Stimulated activated CD8-positive, alpha-beta memory T cell treated with anti-CD3 and anti-CD28 coated beads, Interleukin-15, amount 100 ng/mL, for 24 hours (primary cell): ENCODE measurements around the gene CCP110.

Experiments
- DNase-seq: peaks from one replicate; pipeline ENCODE4 v3.0.0-alpha.2; 2020; ENCODE audit warnings: low read depth

Gene CCP110, protein sequence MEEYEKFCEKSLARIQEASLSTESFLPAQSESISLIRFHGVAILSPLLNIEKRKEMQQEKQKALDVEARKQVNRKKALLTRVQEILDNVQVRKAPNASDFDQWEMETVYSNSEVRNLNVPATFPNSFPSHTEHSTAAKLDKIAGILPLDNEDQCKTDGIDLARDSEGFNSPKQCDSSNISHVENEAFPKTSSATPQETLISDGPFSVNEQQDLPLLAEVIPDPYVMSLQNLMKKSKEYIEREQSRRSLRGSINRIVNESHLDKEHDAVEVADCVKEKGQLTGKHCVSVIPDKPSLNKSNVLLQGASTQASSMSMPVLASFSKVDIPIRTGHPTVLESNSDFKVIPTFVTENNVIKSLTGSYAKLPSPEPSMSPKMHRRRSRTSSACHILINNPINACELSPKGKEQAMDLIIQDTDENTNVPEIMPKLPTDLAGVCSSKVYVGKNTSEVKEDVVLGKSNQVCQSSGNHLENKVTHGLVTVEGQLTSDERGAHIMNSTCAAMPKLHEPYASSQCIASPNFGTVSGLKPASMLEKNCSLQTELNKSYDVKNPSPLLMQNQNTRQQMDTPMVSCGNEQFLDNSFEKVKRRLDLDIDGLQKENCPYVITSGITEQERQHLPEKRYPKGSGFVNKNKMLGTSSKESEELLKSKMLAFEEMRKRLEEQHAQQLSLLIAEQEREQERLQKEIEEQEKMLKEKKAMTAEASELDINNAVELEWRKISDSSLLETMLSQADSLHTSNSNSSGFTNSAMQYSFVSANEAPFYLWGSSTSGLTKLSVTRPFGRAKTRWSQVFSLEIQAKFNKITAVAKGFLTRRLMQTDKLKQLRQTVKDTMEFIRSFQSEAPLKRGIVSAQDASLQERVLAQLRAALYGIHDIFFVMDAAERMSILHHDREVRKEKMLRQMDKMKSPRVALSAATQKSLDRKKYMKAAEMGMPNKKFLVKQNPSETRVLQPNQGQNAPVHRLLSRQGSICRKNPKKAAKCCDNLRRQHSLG

DNA sequence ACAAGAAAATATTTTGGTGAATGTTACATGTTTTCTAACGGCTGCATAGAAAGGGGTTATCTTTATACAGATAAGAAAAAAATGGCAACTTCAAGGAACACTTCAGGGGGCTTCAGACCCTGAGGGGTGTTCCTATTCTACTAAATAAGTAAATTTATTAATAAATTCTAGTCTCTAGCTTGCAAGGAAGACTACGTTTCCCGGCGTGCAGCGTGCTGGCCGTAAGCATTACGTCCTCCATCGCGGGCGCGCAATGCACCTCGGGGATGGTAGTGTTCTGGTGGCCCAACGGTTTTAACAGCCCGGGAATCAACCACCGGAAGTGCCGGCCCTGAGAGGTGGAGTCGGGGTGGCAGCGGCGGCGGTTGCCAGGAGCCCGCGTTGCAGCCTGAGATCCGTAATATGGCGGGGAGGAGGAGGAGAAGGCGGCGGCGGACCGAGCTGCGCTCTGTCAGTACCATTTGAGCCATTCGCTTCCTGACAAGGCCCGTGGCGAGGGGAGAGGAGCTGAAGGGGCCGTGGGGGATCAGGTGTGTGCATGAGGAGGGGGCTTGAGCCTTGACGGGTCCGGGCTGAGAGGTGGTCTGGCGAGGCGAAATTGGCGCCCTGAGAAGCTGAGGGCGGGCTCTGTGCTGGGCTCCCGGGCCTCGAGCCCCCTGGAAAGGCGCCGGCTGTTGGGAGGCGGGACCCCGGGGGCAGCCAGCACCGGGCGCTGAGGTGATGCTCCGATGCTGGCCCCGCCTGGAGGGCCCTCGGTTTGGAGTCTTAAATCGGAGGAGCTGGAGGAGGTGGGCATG lies at the start of gene CCP110:
CCP110 (plus strand) TSS at position 384 of the 797 bp plus-strand sequence. CDS start 3,940 bp downstream, outside the sequence.
- DNase-seq, result peak; percentile 78

DNA sequence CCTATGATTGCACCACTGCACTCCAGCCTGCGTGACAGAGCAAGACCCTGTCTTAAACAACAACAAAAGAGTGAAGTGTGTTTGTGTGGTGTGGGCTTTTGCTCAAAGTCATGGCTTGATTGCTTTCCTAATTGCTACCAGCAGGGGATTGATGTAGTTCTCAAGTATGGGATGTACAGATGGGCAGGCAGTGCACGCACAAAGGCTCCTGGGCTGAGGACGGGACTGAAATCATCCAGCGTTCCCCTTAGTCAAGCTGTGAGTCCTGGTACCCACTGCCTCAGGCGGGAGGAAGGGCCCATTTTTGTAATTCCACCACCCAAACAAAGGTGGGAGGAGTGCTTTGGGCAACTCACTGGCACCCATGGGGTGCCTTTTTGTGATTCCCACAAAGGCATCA lies 49.1 kb upstream of the CCP110 start:
- DNase-seq, result no peak

DNA sequence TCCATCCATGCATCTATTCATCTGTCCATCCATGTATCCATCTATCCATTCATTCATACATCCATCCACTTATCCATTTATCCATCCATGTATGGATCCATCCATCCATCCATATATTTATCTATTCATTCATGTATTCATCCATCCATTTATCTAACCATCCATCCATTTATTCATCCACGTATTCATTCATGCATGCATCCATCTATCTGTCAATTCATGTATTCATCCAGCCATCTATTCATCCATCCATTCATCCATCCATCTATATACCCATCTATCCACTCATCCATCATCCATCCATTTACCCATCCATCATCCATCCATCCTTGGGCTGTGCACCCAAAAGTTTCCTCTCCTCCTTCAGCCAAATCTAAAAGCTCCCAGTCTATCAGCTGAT lies 45.2 kb upstream of the CCP110 start:
- DNase-seq, result no peak

DNA sequence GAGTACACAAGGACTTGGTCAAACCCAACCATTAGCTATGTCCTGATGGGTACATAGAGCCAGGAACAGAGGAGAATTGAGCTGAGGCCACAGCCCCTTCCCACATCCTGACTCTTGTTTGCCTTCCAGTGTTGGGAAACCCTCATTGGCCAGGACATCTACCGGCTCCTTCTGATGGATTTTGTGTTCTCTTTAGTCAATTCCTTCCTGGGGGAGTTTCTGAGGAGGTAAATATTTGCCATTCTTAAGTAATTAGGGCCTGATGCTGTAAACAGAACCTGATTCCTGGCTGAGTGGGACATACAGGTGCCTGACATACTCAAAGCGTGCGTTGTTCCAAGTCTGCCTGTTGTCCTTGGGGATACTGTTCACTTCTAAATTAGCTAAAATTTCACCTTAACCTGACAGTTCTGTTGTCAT lies 44.4 kb upstream of the CCP110 start:
- no peak for DNase-seq

DNA sequence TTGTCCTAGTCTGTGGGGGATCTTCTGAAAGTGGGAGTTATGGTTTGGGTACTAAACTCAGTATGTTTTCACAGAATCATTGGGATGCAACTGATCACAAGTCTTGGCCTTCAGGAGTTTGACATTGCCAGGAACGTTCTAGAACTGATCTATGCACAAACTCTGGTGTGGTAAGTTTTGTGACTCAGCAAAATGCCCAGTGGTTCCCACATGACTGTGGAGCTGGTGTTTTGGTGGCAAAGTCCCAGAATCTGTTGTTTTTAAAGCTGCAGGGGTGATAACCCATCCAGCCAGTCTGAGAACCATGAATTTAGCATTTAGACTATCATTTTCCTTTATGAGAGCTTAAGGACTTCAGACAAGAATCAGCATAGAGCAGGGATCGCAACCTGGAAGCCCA lies 42.4 kb upstream of the CCP110 start:
- DNase-seq, result no peak

DNA sequence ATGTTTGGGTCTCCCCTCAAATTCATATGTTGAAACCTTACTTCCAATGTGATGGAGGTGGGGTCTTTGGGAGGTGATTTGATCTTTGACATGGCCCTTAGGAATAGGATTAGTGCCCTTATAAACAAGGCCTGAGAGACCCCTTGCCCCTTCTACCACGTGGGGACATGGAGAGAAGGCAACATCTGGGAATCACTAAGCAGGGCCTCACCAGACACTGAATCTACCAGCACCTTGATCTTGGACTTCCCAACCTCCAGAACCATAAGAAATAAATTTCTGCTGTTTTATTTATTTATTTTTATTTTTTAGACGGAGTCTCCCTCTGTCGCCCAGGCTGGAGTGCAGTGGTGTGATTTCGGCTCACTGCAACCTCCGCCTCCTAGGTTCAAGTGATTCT lies 42.0 kb upstream of the CCP110 start:
- no peak for DNase-seq

DNA sequence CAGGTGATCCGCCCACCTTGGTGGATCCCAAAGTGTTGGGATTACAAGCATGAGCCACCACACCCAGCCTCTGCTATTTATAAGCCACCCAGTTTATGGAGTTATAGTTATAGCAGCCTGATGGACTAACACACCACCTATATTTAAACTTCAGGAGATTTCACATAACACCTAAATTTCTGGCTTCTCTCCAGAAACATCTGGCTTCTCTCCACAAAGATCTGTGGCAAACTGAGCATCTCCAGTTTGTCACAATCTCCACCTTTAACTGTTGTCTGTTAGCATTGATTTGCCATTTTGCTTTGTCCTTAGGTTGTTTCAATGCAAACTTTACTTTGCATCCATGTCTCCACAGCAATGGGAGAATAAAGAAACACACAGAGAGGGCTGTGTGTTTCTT lies 41.5 kb upstream of the CCP110 start:
- DNase-seq, result no peak

DNA sequence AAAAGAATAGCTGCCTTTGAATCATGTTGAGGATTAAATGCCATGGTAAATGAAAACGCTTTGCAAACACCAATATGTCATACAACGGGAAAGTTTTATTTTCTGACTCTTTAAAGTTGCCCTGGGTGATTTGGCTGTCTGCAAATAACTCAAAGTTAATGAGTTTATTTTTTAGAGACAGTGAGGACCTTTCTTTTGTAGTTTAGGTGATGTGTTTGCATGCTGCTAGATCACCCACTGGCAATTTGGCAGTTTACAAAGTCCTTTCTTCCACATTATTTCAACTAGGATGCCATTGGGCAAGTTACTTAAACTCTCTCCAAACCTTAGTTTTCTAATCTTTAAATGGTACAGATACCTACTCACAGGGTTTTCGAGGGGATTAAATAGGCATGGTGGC lies 39.6 kb upstream of the CCP110 start:
- DNase-seq, result no peak

DNA sequence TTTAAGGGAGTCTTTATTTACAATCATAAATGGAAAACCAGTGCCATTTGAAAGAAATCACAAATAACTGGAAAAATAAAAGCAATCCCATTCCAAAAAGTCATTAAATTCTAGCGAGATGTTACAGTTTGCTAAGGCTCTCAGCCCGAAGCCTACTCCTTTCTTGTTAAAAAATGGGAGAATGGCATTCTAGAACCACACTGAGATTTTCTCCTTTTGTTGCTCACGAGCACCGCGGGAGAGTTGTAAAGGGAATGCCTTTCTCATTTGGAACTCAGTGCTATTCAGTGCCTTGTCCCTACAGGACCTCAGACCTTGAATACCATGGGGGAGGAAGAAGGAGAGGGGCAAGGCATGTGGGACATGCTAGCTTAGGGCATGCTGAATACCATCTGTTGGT lies 38.1 kb upstream of the CCP110 start:
- no peak for DNase-seq

DNA sequence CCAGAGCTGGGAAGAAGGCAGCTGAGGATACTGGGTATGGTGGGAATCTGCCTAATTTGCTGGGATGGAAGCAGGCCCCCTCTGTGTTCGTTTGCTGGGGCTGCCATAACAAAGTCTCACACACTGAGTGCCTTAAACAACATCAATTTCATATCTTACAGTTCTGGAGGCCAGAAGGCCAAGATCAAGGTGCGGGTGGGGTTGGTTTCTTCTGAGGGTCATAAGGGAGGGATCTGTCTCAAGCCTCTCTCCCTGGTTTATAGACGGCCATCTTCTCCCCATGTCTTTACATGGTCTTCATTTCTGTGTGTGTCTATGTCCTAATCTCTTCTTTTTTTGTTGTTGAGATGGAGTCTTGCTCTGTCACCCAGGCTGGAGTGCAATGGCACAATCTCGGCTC lies 37.7 kb upstream of the CCP110 start:
- DNase-seq, result no peak

DNA sequence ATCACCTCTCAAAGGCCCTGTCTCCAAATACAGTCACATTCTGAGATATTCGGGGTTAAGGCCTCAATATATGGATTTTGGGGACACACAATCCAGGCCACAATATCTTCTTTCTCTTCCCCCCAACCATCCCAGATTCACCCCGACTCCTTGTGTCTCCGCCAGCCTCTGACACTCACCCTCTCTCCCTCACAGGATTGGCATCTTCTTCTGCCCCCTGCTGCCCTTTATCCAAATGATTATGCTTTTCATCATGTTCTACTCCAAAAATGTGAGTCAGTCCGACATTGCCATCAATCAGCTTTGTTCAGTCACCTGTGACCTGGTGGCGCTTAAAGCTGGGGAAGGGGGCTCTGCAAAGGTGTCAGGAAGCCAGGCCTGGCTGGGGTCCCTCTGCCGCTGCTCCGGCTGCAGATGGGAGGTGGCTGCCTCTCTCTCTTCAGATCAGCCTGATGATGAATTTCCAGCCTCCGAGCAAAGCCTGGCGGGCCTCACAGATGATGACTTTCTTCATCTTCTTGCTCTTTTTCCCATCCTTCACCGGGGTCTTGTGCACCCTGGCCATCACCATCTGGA lies 36.9 kb upstream of the CCP110 start:
- no peak for DNase-seq

DNA sequence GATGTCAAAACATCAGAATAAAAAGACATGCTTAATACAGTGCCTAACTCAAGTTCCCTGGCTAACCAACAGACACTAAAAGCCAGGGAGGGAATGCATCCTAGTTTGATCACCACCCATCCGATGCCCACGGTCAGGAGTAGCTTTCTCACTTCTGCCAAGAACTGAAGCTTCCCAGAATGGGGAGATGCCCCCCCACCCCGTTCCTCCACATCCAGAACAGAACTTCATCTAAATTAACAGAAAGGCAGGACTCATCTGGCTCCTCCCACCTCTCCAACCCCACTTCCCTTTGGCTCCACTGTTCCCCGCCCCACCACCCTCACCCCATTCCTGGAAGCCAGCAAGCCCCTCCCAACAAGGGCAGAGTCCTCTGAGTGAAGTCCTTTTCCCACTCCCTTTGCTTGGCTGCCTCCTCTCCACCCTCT lies 35.5 kb upstream of the CCP110 start:
- no peak for DNase-seq

DNA sequence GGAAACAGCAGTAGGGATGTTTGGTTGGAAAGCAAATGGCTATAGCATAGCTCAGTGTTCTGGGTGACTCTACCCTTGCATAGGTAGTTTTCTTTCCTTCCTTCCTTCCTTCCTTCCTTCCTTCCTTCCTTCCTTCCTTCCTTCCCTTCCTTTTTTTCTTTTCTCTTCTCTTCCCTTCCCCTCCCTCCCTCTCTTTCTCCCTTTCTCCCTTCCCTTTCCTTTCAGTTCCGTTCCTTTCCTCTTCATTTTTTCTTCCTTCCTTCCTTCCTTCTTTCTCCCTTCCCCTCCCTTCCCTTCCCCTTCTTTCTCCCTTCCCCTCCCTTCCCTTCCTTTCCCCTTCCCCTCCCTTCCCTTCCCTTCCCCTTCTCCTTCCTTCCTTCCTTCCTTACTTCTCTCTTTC lies 33.1 kb upstream of the CCP110 start:
- DNase-seq, result no peak

DNA sequence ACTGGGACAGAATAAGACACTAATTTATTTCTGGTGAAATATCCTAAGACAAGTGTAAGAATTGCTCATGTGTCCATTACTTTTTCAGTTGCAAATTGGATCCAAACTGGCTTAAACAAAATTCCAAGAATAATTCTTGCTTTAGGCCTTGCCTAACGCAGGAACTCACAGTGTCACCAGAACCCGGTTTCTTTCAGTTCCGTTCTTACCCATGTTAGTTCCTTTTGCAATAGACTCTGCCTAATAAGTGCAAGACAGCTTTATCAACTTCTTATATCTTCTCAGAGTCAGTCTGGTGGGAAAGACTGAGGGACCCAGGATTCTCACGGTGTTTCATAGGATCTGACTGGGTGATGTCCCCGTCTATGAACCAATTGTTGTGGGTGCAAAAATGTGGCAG lies 26.6 kb upstream of the CCP110 start:
- DNase-seq, result no peak

DNA sequence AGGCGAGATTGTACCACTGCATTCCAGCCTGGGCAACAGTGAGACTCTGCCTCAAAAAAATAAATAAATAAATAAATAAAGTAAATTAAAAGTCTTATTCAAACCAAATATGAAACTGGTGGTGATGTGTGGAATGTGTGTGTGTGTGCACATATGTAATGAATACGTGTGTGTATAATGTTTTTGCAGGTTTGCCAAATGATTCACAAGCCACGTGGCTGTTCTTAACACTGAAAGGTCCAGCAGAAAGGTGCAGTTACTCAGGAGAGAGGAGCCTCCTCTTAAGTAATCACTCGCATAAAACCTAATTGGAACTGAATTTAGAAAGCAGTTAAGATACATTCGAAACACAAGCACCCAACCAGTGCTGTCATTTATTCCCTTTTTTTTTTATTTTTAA lies 24.7 kb upstream of the CCP110 start:
- DNase-seq, result no peak

DNA sequence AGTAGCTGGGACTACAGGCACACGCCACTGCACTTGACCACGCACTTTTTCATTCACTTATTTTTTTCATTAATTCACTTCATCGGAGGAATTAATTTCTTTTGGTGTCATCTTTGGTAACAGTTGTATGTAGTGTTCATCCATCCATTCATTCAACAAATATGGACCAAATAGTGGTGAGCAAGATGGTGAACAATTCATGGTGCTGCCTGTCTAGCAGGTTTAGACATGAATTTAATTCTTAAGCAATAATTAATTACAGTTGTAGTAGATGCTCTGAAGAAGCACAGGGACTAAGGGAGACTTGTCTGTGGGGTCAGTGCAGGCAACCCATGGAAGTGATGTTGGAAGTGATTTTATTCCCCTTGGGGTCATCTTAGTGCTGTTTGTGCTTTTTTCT lies 24.3 kb upstream of the CCP110 start:
- DNase-seq, result no peak

DNA sequence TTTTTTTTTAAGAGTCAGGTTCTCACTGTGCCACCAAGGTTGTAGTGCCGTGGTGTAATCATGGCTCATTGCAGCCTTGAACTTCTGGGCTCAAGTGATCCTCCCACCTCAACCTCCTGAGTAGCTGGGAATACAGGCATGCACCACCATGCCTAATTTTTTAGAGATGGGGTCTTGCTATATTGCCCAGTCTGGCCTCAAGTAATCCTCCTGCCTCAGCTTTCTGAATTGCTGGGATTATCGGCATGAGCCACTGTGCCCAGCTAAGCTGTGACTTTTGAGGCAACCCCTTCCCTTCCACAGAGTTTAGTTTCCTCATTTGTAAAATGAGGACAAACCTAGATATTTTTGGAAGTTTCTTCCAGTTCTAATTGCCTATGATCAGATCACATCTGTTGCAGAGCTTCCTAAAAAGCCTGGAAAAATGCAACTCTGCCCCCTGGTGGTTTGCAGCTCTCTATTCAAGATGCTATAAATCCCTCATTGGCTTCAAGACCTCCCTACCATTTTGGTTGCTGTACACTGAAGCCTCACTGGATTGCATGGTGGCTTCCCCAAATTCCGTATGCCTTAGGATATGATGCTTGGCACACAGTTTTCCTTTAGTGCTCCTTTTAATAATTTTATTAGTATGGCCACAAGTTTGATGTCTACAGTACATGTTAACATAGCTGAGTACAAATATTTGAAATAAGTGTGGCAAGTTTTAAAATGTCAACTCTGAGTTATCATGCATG lies 21.2 kb upstream of the CCP110 start:
- DNase-seq, result peak; percentile 40

DNA sequence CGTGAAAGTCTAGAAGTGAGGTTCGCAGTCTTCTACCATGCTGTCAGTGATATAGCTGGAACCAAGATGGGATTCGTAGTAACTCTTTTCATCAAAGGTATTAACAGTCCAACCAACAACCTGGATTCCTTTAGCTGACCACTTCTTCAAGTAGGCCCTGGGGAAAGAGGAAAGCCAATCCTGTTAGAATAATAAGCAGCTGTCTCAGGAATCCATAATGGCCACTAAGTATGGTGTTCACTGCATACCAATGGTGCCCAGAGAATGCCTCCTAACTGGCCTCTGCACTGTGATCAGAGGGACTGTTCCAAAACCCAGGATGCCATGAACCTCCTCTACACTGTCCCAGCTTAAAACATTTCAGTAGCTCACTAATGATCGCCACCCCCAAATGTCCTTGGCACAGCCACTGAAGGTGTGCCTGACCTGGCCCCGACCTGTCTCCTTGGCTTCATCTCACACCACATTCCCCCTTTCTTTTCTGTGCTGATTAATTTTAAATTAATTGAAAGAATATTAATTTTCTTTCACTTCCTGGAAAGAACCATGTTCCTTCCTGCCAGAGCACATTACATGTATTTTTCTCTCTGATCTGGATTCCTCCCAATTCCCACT lies 20.2 kb upstream of the CCP110 start:
- DNase-seq, result no peak

DNA sequence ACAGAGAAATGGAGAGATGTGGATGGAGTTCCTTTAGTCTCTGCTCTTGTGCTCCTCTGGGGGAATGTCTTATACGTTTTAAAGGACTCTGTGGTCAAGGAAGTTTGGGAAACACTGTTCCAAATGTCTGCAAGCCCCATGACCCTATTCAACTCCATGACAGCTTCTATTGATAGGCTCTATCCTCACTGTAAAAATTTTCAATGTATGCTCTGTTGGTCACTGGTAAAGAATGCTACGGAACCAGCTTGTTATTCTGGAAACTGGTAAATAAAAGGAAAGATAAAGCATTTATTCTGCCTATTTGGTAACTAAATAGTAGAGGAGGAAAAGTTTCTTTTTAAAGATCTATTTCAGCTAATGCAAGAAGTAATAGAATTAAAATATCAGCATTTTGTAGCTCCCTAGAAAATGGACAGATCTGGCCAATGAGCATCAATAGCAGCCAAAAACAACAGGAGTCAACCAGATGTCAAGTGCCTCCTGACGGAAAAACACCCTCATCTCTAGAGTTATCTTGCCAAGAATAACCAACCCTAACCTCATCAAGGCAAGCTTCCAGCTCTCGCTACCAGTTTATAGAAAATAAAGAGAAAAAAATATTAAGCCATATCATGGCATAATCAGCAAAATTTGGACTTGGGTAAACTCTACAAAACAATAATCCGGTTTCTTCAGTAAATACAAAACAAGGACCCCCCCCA lies 18.0 kb upstream of the CCP110 start:
- DNase-seq, result no peak

DNA sequence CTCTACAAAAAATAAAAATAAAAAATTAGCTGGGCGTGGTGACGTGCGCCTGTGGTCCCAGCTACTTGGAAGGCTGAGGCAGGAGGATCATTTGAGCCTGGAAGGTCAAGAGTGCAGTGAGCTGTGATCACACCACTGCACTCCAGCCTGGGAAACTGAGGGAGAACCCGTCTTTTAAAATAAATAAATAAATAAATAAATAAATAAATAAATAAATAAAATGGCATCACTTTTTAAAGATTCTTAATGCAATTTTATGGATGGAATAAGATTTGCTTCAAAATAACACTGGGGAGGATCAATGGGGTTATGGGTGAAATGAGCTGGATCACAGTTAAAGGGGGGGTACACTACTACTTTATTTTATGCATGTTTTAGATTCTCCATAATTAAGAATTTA lies 16.8 kb upstream of the CCP110 start:
- no peak for DNase-seq
